Kidney glomerular epithelial cell (primary cell): ENCODE measurements around the gene P3H2.

ENCODE experiments used
- DNase-seq: peaks from one replicate; lab custom pipeline; 2025; lab: John Stamatoyannopoulos, UW

The P3H2 gene

DNA sequence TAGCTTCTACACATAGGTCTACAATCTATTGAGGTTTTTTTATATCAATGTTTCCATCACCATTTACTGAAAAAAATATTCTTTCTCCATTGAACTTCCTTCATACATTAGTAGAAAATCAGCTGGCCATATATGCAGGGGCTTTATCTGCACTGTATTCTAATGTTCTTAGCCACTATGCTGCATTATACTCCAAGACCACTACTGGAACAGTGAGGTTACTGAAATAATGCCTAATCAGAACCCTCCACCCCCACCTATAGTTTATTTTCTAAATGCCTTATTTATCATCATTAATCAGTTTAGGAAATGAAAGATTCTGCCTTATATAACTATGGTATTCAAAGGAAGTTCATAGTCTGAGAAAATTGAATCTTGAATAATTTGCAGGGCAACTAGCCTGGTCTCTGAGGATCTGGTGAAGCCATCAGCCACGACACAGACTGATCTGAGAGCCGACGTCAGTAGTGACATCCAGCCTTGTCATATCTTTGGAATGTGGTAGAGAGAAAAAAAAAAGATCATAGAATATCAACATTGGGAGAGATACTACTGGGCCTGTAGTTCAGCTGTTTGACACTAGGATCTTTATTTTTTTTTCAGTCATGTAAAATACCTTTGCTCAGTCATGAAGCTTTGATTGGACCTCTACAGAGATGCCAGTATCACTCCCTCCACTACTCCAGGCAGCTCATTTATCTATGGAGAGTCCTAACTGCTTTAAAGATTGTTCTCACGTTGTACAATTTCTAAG is 66.6 kb downstream of the P3H2 start:
- peak; percentile 87 for DNase-seq

DNA sequence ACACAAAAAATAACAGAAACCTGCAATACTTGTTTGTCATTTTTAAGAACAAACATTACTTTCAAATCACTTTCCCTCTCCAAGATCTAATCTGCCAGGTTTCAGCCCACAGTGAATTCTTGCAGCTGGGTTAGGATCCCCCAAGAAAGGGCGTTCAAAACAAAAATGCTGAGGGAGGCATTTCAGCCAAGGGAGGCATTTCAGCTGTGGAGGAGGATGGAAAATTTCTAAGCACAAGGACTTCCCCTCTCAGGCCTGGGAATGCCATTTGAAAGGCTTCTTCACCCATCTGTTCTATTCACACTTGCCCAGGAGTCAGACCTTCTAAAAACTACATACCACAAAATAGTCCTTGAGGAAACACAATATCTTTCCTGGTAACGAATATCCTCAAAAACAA is 69.1 kb downstream of the P3H2 start:
- DNase-seq: no peak

DNA sequence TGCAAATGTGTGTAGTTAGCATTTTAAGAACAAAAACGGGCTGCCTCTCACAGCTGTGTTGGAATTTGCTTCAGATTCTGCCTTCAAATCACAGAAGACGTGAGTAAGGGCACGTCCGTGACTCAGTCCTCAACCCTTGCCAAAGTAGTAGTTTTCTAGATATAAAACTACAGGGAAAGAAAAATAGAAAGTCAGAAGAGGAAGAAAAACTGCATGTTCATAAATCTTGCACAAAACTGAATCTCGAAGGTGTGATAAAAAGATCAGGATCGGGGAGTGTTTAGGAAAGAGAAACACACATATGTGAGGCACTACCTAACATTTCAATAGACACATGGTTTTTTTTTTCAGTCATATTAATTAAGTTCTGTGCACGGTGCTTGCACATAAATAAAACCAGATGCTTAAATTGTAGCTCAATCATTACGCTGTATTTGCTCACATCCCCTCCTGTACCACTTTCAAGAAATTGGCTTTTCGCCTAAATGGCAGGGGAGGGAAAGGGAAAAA is 71.7 kb downstream of the P3H2 start:
- peak; percentile 58 for DNase-seq

DNA sequence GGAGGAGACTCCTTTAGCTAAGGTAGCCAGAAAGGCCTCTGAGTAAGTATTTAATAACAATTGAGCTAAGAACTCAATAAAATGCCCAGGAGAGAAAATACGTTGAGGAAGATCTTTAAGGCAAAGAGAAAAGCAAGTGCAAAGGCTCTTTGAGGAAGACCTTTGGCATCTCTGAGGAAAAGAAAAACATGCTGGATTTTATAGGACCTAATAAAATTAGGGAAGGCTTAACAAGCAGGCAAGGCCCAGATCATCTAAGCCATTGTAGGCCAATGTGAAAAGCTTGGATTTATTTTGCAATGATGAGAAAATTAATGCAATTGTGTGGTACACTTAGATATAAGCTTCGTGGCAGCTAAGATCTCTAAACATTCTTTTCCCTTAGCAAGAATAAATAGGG is 75.7 kb downstream of the P3H2 start:
- DNase-seq: no peak

DNA sequence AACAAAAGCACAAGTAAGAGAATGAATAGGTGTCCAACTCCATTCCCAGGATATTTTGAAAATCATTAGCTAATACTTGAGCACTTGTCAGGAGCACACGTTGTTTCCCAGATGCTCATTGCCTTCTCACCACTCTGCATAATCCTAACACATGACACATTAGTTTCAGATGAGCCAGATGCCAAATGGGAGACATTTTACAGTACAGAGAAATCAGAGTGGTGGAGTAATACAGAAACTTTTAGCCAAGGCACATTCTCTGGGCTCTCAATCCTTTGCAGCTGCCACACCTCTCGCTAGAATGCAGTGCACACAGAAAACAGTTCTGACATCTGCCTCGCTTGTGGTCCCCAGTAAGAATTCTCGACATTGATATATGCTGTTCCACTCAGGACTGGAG is 76.6 kb downstream of the P3H2 start:
- peak; percentile 45 for DNase-seq

DNA sequence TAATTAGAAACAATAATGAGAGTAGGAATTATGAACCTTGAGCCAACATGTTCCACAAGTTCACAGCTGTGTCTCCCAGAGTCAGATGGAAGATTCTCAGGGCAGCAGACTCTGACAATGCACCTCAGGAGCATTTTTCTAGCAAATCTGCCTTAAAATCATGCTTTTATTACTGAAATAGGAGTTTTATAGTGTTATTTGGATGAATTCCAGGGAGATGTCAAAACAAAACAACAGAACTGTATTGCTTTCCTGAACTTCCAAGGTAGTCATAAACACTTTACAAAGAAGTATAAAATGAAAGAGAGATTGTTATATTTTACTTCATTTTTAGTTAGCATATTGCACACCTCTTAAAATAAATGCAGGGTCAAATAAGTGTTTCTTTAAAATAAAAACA is 77.0 kb downstream of the P3H2 start:
- no peak for DNase-seq

DNA sequence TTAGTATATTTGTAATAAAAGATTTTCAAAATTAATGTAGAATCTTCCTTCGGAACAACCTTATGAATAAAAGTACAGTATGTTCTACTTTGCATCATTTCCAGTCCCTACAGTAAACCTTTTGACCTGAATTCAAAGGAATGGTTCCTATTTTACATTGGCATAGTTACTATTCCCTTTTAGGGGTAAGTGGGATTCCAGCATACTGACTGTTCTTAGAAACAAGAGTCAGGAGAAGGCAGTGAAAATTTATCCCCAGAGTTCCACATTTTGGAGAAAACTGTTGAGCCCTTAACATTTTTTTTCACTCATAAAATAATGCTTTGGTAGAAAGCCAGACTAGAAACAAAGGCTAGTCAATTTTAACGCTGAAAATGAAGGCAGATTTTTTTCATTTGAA is 78.1 kb downstream of the P3H2 start:
- no peak for DNase-seq

DNA sequence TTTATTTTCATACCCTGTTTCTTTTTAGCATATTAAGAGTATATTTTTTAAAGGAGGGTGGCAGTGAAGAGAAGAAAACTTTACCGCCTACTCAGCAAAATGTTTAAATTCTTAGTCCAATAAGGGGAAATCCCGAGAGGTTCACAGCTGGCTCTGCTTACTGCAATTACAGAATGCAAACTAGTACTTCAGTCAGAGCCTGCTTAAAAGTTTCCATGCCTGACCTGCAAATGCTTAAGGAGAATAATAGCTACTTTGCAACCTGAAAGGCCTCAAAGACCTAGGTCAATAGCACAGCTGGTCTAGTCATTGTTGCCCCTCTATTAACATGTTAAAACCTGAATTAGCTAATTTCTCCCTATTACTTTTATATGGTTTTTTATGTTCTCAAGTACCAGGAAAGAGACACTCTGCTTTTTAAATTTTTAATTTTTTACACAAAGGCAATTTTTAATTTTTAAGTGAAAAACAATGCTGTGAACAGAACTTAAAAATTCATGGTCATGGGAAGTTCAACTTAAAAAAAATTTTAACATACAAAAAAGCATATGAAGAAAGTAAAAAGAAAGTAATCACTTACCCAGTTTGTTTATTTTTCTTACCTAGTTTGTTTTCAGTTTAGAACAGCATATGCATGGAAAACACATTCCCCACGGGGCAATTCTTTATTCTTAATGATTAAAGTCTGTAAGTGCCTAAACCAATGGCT is 79.2 kb downstream of the P3H2 start:
- no peak for DNase-seq

DNA sequence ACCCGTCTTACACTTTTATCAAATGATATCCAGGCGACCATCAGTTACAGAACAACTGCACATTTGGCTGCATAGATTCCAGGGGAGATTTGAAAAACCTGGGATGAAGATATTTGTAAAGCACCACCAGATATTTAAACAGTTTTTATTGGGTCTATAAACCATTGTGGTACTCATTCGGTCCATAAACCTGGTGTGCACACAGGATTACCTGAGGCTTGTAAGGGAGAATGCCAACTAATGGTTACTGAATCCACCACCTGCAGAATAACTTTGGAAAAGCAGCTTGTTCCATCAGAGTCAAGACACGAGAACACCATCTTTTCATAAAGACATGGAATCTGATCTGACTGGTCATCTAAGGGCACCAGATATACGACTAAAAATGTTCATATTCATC is 80.6 kb downstream of the P3H2 start:
- DNase-seq: no peak

DNA sequence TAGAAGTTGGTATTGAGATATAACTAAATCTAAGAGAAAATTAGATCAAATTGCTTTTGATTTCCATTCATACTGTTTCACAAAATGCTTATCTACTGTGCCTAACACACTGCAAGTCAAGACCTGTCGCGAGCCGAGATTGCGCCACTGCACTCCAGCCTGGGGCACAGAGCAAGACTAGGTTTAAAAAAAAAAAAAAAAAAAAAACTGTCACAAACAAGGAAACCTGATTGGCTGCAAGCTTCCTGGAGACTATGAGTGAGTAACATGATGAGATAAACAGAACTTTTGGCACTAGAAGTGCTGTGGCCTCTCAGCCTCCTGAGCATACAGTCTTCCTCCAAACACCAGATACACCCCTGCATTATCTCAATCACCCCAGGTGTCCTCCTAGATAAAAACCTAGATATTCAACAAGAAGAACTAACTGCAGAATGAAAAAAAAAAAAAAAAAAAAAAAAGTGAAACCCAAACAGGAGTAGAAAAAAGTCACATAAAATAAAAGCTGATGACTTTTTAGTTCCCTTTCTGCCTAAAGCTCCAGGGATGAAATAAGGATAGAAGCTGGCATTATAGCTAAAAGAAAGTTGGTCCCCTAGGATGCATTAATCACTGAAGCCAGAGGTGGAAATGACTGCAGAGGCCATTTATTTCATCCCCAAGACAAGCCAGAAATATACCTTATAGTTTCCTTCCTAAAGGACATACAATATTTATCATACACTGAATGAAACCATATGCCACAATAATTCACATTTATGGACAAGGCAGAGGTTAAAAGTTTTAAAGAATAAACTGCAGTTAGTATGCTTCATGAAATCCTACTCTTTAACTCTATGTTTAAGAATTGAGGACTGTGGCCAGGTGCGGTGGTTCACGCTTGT is 82.4 kb downstream of the P3H2 start:
- no peak for DNase-seq

DNA sequence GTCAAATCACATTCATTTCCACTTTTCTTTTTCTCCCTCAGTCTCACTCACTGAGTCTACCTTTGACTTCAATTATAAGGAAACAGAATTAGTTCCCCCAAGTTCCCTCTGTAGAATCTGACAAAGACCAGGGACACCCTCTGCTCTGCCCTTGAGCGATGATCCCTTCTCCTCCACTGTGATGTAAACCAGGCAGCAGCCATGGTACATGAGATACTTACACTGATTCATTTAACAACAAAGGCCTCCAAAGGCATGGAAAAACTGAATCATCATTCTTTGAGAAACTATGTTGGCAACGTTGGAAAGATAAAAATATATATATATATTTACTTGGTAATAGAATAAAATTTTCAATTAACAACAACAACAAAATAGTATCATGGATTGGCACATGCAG is 84.1 kb downstream of the P3H2 start:
- no peak for DNase-seq

DNA sequence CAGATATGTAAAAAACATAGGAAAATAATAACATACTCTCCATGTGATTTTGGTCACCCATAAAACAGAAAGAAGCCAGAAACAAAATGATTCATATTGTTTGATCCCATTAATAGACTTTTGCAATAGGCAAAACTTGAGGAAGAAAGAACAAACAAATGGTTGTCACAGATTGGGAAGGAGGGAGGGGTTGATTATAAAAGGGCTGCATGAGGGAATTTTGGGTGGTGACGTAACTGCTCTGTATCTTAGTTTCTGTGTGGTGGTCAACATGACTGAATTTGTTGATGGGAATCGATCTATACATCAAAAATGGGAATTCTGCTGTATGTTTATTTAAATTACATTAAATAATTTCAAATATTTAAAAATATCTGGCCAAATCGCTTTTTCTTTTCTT is 86.3 kb downstream of the P3H2 start:
- DNase-seq: no peak

DNA sequence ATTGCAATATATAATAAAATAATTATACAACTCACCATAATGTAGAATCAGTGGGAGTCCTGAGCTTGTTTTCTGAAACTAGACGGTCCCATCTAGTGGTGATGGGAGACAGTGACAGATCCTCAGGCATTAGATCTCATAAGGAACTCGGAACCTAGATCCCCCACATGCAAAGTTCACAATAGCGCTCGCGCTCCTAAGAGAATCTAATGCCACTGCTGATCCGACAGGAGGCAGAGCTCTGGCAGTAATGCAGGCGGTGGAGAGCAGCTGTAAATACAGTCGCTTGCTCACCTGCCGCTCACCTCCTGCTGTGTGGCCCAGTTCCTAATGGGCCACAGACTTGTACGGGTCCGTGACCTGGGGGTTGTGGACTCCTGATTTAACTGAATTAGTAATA is 87.8 kb downstream of the P3H2 start:
- DNase-seq: no peak

DNA sequence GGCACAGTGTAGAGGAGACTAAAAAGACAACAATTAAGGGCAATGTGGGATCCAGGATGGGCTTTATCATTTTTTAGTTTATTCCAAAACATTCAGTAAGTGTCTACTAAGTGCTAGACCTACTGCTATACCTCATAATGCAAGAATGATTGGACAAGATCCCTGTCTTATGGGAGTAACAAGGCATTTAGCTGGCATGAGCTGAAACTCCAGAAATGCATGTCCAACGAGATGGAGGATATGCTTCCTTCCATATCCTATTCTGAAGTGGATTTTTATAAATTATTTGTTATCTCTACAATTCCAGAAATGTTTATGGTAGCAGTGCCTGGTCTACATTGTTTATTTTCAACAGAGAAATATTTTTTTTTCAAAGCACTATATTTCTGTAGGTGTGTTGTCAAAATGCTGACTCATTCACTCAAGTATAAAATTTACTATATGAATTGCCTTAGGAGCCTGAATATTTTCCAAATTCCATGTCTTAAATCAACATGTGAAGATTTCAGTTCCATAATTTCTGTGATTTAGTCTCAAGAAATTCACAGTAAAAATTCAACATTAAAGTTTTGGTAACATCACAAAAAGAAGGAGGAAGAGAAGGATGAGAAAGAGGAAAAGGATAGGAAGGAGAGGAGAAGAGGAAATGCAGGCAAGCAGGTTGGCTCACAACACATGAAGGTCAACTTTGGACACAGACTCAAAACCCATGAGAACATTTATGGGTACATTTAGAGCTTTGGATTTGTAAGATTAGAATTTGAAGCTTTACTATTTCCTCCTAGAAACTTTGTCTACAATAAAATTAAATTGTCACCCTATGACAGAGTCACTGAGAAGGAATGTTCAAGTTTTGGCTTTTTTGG is 88.6 kb downstream of the P3H2 start:
- no peak for DNase-seq

DNA sequence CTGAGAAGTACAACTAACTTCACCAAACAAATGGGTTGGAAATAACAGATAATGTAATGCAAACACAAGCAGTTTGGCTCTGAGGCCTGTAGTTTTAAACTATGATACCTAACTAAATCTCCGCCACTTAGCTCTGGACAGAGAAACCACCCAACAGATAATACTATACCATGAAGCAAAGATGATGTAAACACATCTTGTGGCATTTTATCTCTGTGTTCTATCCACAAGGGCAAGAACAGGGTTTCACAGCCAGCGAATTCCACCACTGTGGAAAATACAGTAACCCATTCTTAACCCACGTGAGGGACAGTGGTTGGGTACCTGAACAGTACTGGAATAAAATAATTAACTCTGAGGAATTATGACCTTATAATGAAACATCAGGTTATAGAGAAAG is 93.6 kb downstream of the P3H2 start:
- no peak for DNase-seq

DNA sequence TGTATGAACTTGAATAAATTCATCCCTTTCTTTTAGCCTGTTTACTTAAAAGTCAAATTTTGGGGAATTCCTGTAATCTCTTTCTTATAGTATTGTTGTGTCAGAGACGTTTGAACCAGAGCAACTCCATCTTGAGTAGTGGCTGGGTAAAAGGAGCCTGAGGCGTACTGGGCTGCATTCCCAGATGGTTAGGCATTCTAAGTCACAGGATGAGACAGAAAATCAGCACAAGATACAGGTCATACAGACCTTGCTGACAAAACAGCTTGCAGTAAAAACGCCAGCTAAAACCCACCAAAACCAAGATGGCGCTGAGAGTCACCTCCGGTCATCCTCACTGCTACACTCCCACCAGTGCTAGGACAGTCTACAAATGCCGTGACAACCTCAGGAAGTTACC is 94.5 kb downstream of the P3H2 start:
- no peak for DNase-seq

DNA sequence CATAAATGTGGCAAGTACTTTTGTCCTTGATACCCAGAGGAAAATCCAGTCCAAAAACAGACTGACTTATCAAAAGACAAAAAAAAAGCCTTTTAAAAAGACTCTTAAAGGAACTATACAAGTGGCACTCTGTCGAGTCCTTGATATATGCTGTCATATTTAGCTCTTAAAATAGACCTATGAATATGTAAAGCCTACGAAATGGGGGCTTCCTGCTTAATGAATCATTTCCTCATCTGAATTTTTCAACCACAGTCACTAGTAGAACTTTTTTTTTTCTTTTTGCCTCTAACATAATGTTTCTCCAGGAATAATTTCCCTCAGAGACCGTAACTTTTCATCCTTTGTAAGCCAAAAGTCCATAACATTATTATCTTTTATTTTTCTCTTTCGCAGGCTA is 95.8 kb downstream of the P3H2 start:
- peak; percentile 57 for DNase-seq

DNA sequence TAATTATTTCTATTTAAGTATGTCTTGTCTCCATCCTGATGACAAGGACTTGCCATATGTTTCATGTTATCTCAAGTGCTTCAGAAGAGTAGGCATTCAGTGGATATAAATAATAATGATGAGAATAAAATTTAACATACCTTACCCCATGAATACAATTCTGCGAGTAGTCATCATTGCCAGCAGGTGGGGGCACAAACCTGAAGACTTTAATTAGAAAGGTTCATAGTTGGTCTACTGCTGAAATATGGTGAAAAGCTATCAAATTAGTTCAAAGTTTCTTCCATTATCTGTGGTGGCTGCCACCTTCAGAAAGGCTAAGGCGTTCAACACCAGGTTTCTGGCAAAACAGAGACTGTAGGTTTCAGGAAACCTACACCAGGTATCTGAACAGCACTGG is 100.9 kb downstream of the P3H2 start:
- DNase-seq: no peak

DNA sequence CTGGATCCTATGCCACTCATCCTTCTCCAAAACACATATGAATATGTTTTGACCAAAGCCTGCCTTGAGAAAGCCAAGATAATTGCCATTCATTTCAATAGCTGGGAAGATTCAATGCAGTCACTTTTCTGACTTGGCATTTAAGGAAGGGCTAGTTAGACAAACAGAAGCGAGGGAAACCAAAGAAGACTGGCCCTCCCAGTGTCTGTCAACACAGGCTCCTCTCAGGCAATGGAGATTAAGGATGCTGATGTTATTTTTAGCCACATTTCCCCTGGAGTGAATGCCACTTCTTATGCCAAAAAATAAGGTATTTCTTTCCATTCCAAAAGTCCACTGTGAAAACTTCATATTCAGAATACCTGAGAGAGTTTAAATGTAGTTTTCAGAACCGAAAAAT is 101.7 kb downstream of the P3H2 start:
- no peak for DNase-seq

DNA sequence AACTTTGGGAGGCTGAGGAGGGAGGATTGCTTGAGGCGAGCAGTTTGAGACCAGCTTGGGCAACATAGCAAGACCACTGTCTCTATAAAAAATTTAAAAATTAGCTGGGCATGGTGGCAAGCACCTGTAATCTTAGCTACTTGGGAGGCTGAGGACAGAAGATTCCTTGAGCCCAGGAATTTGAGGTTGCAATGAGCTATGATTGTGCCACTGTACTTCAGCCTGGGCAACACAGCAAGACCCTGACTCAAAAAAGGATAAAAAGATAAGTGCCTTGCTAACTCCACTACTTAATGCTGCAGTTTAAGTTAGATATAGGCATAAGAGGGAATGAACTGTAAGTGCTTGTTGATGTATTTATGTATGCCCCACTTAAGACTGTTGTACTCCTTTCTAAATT is 102.2 kb downstream of the P3H2 start:
- no peak for DNase-seq

DNA sequence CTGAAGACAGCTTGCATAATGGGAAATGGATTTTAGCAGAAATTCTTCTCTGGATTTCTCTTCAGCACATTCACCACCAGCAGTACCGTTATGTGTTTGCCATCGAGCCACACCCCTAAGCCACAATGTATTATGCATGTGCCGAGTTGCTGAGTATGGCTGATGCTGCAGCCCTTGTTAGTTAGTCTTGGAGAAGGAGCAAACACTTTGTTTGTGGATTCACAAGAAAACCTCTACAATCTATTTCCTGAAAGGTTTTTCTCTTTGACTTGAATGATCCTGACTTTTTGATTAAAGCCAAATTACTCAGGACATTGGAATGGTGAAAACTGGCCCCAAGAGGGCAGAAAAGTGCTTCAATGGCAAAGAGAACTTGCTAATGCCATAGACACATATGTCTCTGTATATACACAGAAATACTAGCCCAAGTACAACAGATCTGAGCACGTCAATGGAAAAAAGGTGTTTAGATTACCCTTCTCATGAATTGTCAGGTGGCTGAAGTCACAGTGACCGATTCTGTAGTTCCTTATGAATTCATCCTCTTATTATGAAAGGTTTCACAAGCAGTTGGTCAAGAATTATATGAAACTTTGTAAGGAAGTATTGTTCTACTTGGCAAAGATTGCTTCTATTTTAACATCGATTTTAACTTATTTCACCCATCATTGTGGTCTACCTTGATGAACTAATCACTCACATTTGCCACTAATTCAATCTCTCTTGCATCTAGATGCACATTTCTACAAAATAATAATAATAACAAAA is 103.0 kb downstream of the P3H2 start:
- peak; percentile 65 for DNase-seq
